K562 (cell line): Measurements from ENCODE around the gene MYO3B. TPM values are rescaled to one million over a fixed set of nuclear protein-coding genes. Genes with fewer than 3 reads are reported as not detected.
A peak's percentile ranks its signal among the peaks of the same experiment; 100 is the strongest.

Experiments used
- ARID1B ChIP-seq: fragments of 450-650 bp; IDR thresholded peaks from 2 replicates; pipeline ENCODE4 v1.6.1; 2016; ENCODE audit warnings: antibody characterized with exemption, mild to moderate bottlenecking, inconsistent platforms
- BCL6 ChIP-seq: fragments of 250-450 bp; sonication (Bioruptor Pico); IDR thresholded peaks from 2 replicates; pipeline ENCODE4 v1.4.0; 2020
- BMI1 ChIP-seq: fragments of 150-350 bp; IDR thresholded peaks from 2 replicates; pipeline ENCODE4 v1.6.1; 2014; ENCODE audit warnings: low read length
- CBX1 ChIP-seq: sonication (generic); IDR thresholded peaks from 2 replicates; pipeline ENCODE4 v1.6.1; 2016; ENCODE audit warnings: antibody characterized with exemption, low read depth, mild to moderate bottlenecking
- CUX1 ChIP-seq: fragments of 200-800 bp; sonication (Bioruptor generic); IDR thresholded peaks from 2 replicates; pipeline ENCODE4 v1.6.1; 2016; ENCODE audit warnings: missing genetic modification characterization, missing compliant biosample characterization
- DPF2 ChIP-seq: fragments of 450-650 bp; IDR thresholded peaks from 2 replicates; pipeline ENCODE4 v1.6.1; 2016
- GATAD2A ChIP-seq: fragments of 450-650 bp; IDR thresholded peaks from 2 replicates; pipeline ENCODE4 v1.6.1; 2017
- HDAC2 ChIP-seq: fragments of 450-650 bp; IDR thresholded peaks from 2 replicates; pipeline ENCODE4 v1.6.1; 2016; ENCODE audit warnings: mild to moderate bottlenecking
- MYBL2 ChIP-seq, 2 experiments: fragments of 450-650 bp in 1 of 2; sonication (generic) in 1 of 2; formaldehyde crosslinking in 1 of 2; IDR thresholded peaks; 2 replicates each; pipeline versions ENCODE4 v1.6.1 to v1.8.1; 2017 to 2022; ENCODE audit warnings: borderline replicate concordance in 1 of 2, inconsistent platforms in 1 of 2, low read depth in 1 of 2, mild to moderate bottlenecking in 1 of 2, missing genetic modification reagents in 1 of 2, moderate library complexity in 1 of 2
- NCOR1 ChIP-seq: fragments of 450-650 bp; IDR thresholded peaks from 2 replicates; pipeline ENCODE4 v1.6.1; 2016; ENCODE audit warnings: mild to moderate bottlenecking, moderate library complexity
- NFIC ChIP-seq: fragments of 450-650 bp; IDR thresholded peaks from 2 replicates; pipeline ENCODE4 v1.6.1; 2017; ENCODE audit warnings: mild to moderate bottlenecking, inconsistent platforms
- NFXL1 ChIP-seq: fragments of 450-650 bp; formaldehyde crosslinking; IDR thresholded peaks from 2 replicates; pipeline ENCODE4 v1.4.0; 2021; ENCODE audit warnings: mild to moderate bottlenecking
- PBX2 ChIP-seq, 2 experiments: IDR thresholded peaks in 1 of 2; conservative IDR thresholded peaks in 1 of 2; 2 replicates each; pipeline ENCODE4 v1.6.1; 2016; ENCODE audit warnings: low read depth in 2 of 2, mild to moderate bottlenecking in 1 of 2, missing compliant biosample characterization in 1 of 2, missing genetic modification characterization in 1 of 2, moderate library complexity in 1 of 2
- PHB ChIP-seq: fragments of 250-450 bp; sonication (Bioruptor Pico); IDR thresholded peaks from 2 replicates; pipeline ENCODE4 v1.5.0; 2021
- SMAD1 ChIP-seq: fragments of 150-350 bp; IDR thresholded peaks from 2 replicates; pipeline ENCODE4 v1.6.1; 2014; ENCODE audit warnings: low read length, low read depth; ENCODE audit not compliant: partially characterized antibody
- SMARCA4 ChIP-seq: fragments of 450-650 bp; IDR thresholded peaks from 2 replicates; pipeline ENCODE4 v1.6.1; 2016
- SRSF1 ChIP-seq: fragments of 200-400 bp; formaldehyde crosslinking; IDR thresholded peaks from 2 replicates; pipeline ENCODE4 v1.6.1; 2017; ENCODE audit warnings: mild to moderate bottlenecking, low read depth, low read length, moderate library complexity
- TBL1XR1 ChIP-seq, 2 experiments: IDR thresholded peaks; 2 replicates each; pipeline ENCODE4 v1.6.1; 2012; ENCODE audit warnings: improper control_type of control experiment in 2 of 2, low read length in 2 of 2, mild to moderate bottlenecking in 1 of 2
- TOE1 ChIP-seq, 2 experiments: fragments of 450-650 bp in 1 of 2; sonication (generic) in 1 of 2; formaldehyde crosslinking in 1 of 2; IDR thresholded peaks; 2 replicates each; pipeline versions ENCODE4 v1.7.1 to v1.8.0; 2016 to 2022; ENCODE audit warnings: borderline replicate concordance in 2 of 2, mild to moderate bottlenecking in 2 of 2, antibody characterized with exemption in 1 of 2, inconsistent platforms in 1 of 2, low read depth in 1 of 2, missing genetic modification reagents in 1 of 2, moderate library complexity in 1 of 2
- ZNF766 ChIP-seq: fragments of 200-800 bp; sonication (Bioruptor generic); conservative IDR thresholded peaks from 2 replicates; pipeline ENCODE4 v1.6.1; 2016; ENCODE audit warnings: missing genetic modification characterization, missing compliant biosample characterization
- polyA plus RNA-seq, 8 experiments: library from polyadenylated mRNA; depleted of rRNA in 4 of 8; stranded (reverse) in 5 of 8; unstranded in 3 of 8; fragments of >200 nt; fragmentation: Nextera tagmentation in 2 of 8; fragmentation: Illumina TruSeq in 1 of 8; extraction: Ambion mirVana in 2 of 8; extraction: Trizol in 1 of 8; gene quantifications; 2 replicates each; pipeline versions ENCODE4 v1.2.1 to v1.2.3, GENCODE V29; 2011 to 2014; ENCODE audit warnings: inconsistent platforms in 1 of 8, missing spikeins in 1 of 8
- total RNA-seq, 7 experiments: library from RNA; depleted of rRNA in 6 of 7; stranded (reverse); fragments of >200 nt in 6 of 7; fragmentation: Illumina TruSeq in 2 of 7; extraction: Trizol in 2 of 7; gene quantifications; 2 replicates each; pipeline versions ENCODE4 v1.2.1 to v1.2.3, GENCODE V29; 2011 to 2021; ENCODE audit warnings: low replicate concordance in 1 of 7

The MYO3B gene
- total and polyA plus RNA-seq, 9 of the 15 experiments (the other 6 are each of a cell fraction or from before 2014, with no cell fraction given), result 2.7 to 6.5 (median 3.6) TPM

- TF ChIP-seq BCL6 (CRISPR knock-in tag) (0 out of 2 replicates have a peak, but pooled peaks have one; percentile 25), HDAC2 (peak; percentile 30; the same call in 1 of the 2 replicates), TOE1 (IDR thresholded peaks at IDR 0.05; ENCODE audit: borderline replicate concordance) (no peak; the same call in 1 of the 2 replicates), TOE1 (CRISPR knock-in tag; IDR thresholded peaks at IDR 0.05; ENCODE audit: borderline replicate concordance, low read depth) (no peak), CBX1 (no peak), NFXL1 (no peak), ZNF766 (0 out of 2 replicates have a peak, but pooled peaks have one; percentile 12), SRSF1 (no peak), MYBL2 (IDR thresholded peaks at IDR 0.05; ENCODE audit: low read depth) (no peak), MYBL2 (CRISPR knock-in tag; IDR thresholded peaks at IDR 0.05; ENCODE audit: borderline replicate concordance) (no peak), PBX2 (CRISPR knock-in tag; IDR thresholded peaks at IDR 0.05; ENCODE audit: low read depth) (no peak), PBX2 (tag; conservative IDR thresholded peaks at IDR 0.05; ENCODE audit: low read depth) (peak; percentile 81), GATAD2A (0 out of 2 replicates have a peak, but pooled peaks have one; percentile 28), BMI1 (0 out of 2 replicates have a peak, but pooled peaks have one; percentile 24), CUX1 (CRISPR knock-in tag) (no peak; the same call in 1 of the 2 replicates), SMAD1 (no peak), SMARCA4 (peak; percentile 84; the same call in 1 of the 2 replicates), ARID1B (peak; percentile 92), PHB (no peak), TBL1XR1 (IDR thresholded peaks at IDR 0.05; ENCODE audit: low read length in 2 of 2) (peak in 1 of 2 experiments; percentile 97; a peak in 3 of 4 replicates), NFIC (peak; percentile 47), DPF2 (peak; percentile 85), NCOR1 (peak; percentile 90)
Observed at GRCh38 chr2:170235860-170236679, 58.1 kb downstream of the MYO3B start (continued).
